IPS DF 6.9 (cell line): ENCODE measurements around the gene RANBP2.
"Not testable (repeated sequence)": the region's sequence is repeated elsewhere in the genome, so short reads cannot be mapped to it uniquely, and the experiment has no call there.

Source experiments
- DNase-seq: peaks from one replicate; pipeline ENCODE4 v3.0.0-alpha.2; 2013; ENCODE audit warnings: low read depth, low spot score
- H3K27ac ChIP-seq: one replicate; pipeline ENCODE4 v1.5.1; 2013; ENCODE audit warnings: low read length, control low read depth
- H3K27me3 ChIP-seq: 2 replicates; pipeline ENCODE4 v1.6.1; 2013; ENCODE audit warnings: mild to moderate bottlenecking, low read length; ENCODE audit not compliant: control insufficient read depth, insufficient read depth
- H3K36me3 ChIP-seq: 2 replicates; pipeline ENCODE4 v1.6.1; 2013; ENCODE audit warnings: low read length; ENCODE audit not compliant: control insufficient read depth, insufficient read depth
- H3K4me1 ChIP-seq: 2 replicates; pipeline ENCODE4 v1.6.1; 2013; ENCODE audit warnings: low read length; ENCODE audit not compliant: control insufficient read depth, insufficient read depth
- H3K4me3 ChIP-seq: 2 replicates; pipeline ENCODE4 v1.5.1; 2013; ENCODE audit warnings: mild to moderate bottlenecking, low read length
- H3K9me3 ChIP-seq: 2 replicates; pipeline ENCODE4 v1.6.1; 2013; ENCODE audit warnings: low read length, inconsistent platforms; ENCODE audit not compliant: control insufficient read depth, insufficient read depth
- WGBS: extraction: QIAGEN DNeasy Blood & Tissue Kit; methylation state at CpG from one replicate; pipeline ENCODE4 v1.1.7; 2013; ENCODE audit warnings: mixed read lengths, missing lambda C conversion rate; ENCODE audit not compliant: insufficient read length, insufficient coverage; 5-methylcytosine and 5-hydroxymethylcytosine counted together

RANBP2 gene

GRCh38 chr2:108701208-108701607 lies 18.1 kb upstream of the RANBP2 start:
- Histone ChIP-seq H3K27ac (no peak overlapping the region), H3K9me3 (no peaks in the 10 kb centered on the region), H3K36me3 (no peaks in the 10 kb centered on the region), H3K27me3 (no peaks in the 10 kb centered on the region), H3K4me3 (no peak overlapping the region), H3K4me1 (no peaks in the 10 kb centered on the region)
- DNase-seq: no peak
- no CpG with 5 or more reads among the region's 3 CpGs for WGBS

DNA sequence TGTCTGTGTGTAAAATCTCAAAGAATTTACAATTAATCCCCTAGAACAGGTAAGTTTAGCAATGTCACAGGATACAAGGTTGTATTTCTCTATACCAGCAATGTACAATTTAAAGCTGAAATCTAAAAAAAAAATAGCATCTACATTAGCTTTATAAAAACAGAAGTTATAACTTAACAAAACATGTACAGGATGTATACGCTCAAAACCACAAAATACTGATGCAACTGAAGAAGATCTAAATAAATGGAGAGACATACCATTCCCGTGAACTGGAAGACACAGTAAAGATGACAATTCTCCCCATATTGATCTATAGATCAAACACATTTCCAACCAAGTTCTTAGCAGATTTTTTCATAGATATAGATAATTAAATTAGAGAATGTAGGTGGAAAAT lies 17.5 kb upstream of the RANBP2 start:
- Histone ChIP-seq H3K36me3 (no peaks in the 10 kb centered on the region), H3K27ac (no peak overlapping the region), H3K9me3 (no peaks in the 10 kb centered on the region), H3K4me3 (no peak overlapping the region), H3K27me3 (no peaks in the 10 kb centered on the region), H3K4me1 (no peaks in the 10 kb centered on the region)
- no peak for DNase-seq
- no CpG with 5 or more reads among the region's 2 CpGs for WGBS

GRCh38 chr2:108704871-108705270 lies 14.4 kb upstream of the RANBP2 start:
- H3K4me1 ChIP-seq: no peaks in the 10 kb centered on the region
- H3K27ac ChIP-seq: no peak overlapping the region
- no peak for DNase-seq
- no CpG with 5 or more reads among the region's 1 CpG for WGBS
- no peaks in the 10 kb centered on the region for H3K9me3 ChIP-seq
- no peaks in the 10 kb centered on the region for H3K27me3 ChIP-seq
- H3K4me3 ChIP-seq: no peak overlapping the region
- H3K36me3 ChIP-seq: no peaks in the 10 kb centered on the region

GRCh38 chr2:108707300-108707699 lies 12.0 kb upstream of the RANBP2 start:
- no peak for DNase-seq
- Histone ChIP-seq H3K27me3 (no peaks in the 10 kb centered on the region), H3K27ac (no peak overlapping the region), H3K9me3 (no peaks in the 10 kb centered on the region), H3K4me3 (no peak overlapping the region), H3K36me3 (no peaks in the 10 kb centered on the region), H3K4me1 (no peaks in the 10 kb centered on the region)

GRCh38 chr2:108716971-108717370 lies 2.3 kb upstream of the RANBP2 start:
- DNase-seq, H3K27ac ChIP-seq, H3K36me3 ChIP-seq, H3K9me3 ChIP-seq, H3K4me1 ChIP-seq, H3K27me3 ChIP-seq, H3K4me3 ChIP-seq: not testable (repeated sequence)
- WGBS: no CpG with 5 or more reads among the region's 6 CpGs

- not testable (repeated sequence) for H3K27me3 ChIP-seq, H3K27ac ChIP-seq, H3K4me3 ChIP-seq, H3K36me3 ChIP-seq, DNase-seq, H3K4me1 ChIP-seq, H3K9me3 ChIP-seq
- WGBS: no CpG with 5 or more reads among the region's 9 CpGs
Measured at GRCh38 chr2:108726048-108726447, 6.8 kb downstream of the RANBP2 start.

DNA sequence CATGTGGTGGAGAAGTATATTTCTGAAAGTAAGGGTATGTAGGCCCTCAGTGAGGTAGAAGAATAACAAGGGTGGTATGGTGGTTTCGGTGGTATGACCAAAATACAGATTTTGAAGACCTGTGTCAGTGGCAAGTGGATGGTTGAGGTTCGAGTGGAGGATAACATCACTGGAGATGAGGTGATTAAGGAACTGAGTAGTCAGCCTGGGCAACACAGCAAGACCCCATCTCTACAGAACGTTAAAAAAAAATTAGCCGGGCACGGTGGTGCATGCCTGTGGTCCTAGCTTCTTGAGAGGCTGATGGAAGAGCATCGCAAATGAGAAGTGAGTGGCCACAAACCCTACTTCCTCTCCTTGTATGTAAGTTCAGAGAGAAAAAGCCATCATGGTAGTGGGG lies 15.4 kb downstream of the RANBP2 start:
- WGBS: no CpG with 5 or more reads among the region's 6 CpGs
- DNase-seq, H3K4me1 ChIP-seq: not testable (repeated sequence)

GRCh38 chr2:108757973-108758372 lies 38.7 kb downstream of the RANBP2 start:
- not testable (repeated sequence) for H3K9me3 ChIP-seq, H3K27ac ChIP-seq, H3K4me1 ChIP-seq, H3K4me3 ChIP-seq, DNase-seq, H3K36me3 ChIP-seq, H3K27me3 ChIP-seq
- WGBS: no CpG with 5 or more reads among the region's 9 CpGs

More for the DNA sequence above, 15.4 kb downstream of the RANBP2 start:
- not testable (repeated sequence) for H3K27me3 ChIP-seq, H3K27ac ChIP-seq, H3K36me3 ChIP-seq, H3K9me3 ChIP-seq, H3K4me3 ChIP-seq

- peaks cover 12% of the 10 kb centered on the region; the same call in 1 of the 2 replicates for H3K36me3 ChIP-seq
- H3K4me1 ChIP-seq, H3K27ac ChIP-seq: not testable (repeated sequence)
Measured at GRCh38 chr2:108762618-108763017, 43.3 kb downstream of the RANBP2 start.

GRCh38 chr2:108766671-108767070 lies 47.4 kb downstream of the RANBP2 start:
- no CpG with 5 or more reads among the region's 5 CpGs for WGBS
- H3K9me3 ChIP-seq, H3K4me1 ChIP-seq, H3K27ac ChIP-seq, H3K4me3 ChIP-seq, DNase-seq, H3K27me3 ChIP-seq: not testable (repeated sequence)
- peaks cover 12% of the 10 kb centered on the region; the same call in 1 of the 2 replicates for H3K36me3 ChIP-seq

More at GRCh38 chr2:108762618-108763017, 43.3 kb downstream of the RANBP2 start:
- not testable (repeated sequence) for H3K9me3 ChIP-seq, H3K4me3 ChIP-seq, DNase-seq, H3K27me3 ChIP-seq

DNA sequence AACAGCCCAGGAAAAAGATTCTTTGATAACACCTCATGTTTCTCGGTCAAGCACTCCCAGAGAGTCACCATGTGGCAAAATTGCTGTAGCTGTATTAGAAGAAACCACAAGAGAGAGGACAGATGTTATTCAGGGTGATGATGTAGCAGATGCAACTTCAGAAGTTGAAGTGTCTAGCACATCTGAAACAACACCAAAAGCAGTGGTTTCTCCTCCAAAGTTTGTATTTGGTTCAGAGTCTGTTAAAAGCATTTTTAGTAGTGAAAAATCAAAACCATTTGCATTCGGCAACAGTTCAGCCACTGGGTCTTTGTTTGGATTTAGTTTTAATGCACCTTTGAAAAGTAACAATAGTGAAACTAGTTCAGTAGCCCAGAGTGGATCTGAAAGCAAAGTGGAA lies 48.6 kb downstream of the RANBP2 start:
- WGBS: no CpG with 5 or more reads among the region's 2 CpGs
- H3K4me1 ChIP-seq, DNase-seq, H3K4me3 ChIP-seq, H3K27ac ChIP-seq, H3K27me3 ChIP-seq, H3K9me3 ChIP-seq: not testable (repeated sequence)
- H3K36me3 ChIP-seq: peaks cover 13% of the 10 kb centered on the region; the same call in 1 of the 2 replicates
